ENCODE results near the gene MAP1B.
A peak's percentile ranks its signal among the peaks of the same experiment; 100 is the strongest.

Gene MAP1B

DNA sequence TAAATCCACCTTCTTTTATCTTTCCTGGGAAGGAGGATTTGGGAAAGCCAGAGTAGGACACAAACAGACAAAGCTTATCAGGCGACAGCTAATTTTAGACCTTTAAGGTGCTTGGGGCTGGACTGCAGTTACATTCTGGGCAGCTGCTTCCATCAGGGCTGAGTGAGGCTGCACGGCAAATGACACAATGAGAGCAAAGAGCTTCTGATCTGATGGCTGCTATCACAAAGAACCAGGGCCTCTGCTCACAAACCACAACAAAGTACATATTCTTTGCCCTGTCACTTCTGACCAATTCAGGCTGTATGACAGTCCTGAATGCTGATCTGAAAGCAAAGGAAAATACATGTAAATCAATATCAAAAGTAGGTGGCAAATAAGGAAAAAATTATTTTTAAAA is 119.7 kb downstream of the MAP1B start:
- no peak overlapping the region for H3K4me3 ChIP-seq (replicated peaks in 1 of 2; ENCODE audit: low read depth in 2 of 2, low read length in 2 of 2)
- no peak for DNase-seq (ENCODE audit: low read depth in 2 of 2)
- TF ChIP-seq, protein P1, sequence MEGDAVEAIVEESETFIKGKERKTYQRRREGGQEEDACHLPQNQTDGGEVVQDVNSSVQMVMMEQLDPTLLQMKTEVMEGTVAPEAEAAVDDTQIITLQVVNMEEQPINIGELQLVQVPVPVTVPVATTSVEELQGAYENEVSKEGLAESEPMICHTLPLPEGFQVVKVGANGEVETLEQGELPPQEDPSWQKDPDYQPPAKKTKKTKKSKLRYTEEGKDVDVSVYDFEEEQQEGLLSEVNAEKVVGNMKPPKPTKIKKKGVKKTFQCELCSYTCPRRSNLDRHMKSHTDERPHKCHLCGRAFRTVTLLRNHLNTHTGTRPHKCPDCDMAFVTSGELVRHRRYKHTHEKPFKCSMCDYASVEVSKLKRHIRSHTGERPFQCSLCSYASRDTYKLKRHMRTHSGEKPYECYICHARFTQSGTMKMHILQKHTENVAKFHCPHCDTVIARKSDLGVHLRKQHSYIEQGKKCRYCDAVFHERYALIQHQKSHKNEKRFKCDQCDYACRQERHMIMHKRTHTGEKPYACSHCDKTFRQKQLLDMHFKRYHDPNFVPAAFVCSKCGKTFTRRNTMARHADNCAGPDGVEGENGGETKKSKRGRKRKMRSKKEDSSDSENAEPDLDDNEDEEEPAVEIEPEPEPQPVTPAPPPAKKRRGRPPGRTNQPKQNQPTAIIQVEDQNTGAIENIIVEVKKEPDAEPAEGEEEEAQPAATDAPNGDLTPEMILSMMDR (IDR thresholded peaks at IDR 0.05; ENCODE audit: low read depth, low read length): no peak

DNA sequence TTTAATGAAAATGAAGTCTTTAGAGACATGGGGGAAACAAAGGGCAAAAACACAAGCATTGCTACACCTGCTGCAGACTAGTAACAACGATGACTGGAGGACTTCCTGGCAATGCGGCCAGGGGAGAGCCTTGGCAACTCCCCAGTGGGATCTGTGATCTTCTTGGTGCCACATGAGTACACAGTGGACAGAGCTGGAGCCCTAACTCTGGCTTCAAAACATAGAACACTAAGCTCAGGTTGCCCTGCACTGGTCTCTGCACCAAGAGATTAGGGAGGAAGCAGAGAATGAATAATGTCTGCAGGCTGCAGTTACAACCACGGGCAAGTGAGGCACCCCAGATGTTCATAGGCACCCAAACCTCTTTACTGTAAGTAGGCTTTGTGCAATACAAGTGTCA is 121.7 kb downstream of the MAP1B start:
- H3K4me3 ChIP-seq (replicated peaks in 1 of 2; ENCODE audit: low read depth in 2 of 2, low read length in 2 of 2): no peak overlapping the region
- no peak for DNase-seq (ENCODE audit: low read depth in 2 of 2)
- TF ChIP-seq, protein P1 (IDR thresholded peaks at IDR 0.05; ENCODE audit: low read depth, low read length): no peak

DNA sequence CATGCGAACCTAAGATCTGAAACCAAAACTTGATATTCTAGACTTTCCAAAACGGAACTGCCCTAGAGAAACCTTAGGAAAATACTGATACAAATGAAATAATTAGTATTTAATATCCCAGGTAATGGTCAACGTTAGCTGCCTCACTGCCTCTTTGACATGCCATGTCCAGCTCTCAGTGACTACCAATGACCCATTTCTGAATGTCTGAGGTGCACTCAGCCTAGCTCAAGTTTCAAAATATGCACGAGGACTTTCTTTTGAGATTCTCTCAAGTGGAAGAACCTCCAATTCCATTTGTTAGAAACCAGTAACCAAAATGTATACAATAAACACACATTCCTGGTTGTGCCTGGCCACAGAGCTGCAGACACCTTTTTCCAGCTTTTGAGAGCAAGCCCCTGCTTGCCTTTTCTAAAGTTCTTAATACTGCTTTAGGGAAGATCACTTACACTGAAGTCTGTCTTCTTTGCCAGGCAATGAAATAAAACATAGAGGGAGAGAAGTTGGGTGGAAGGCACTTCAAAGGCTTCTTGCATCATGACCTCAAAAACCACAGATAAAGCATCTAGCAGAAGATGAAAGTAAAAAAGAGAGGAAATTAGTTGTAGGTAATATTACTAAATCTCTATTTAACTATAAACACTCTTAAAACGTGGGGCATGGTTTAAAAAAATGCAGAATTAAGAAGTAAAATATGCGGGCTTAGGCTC is 124.9 kb downstream of the MAP1B start:
- TF ChIP-seq, protein P1 (IDR thresholded peaks at IDR 0.05; ENCODE audit: low read depth, low read length): no peak
- no peak overlapping the region for H3K4me3 ChIP-seq (replicated peaks in 1 of 2; ENCODE audit: low read depth in 2 of 2, low read length in 2 of 2)
- no peak for DNase-seq (ENCODE audit: low read depth in 2 of 2)

DNA sequence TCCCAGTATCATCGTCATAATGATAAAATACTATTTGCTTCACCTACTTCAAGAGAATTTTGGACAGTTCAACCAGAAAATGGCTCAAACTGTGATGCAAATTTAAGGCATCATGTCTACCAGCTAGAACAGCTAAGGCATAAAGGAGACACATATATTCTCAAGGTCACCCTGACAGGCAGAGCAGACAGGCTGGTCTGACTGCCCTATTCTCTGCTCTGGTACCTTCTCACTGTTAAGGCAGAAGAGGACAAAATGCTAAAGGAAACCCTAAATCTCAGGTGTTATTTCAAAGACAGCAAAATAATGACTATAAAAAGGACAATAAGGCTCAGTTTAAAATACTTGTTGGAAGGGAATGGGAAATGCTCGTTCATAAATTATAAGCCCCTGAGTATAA is 125.6 kb downstream of the MAP1B start:
- DNase-seq (ENCODE audit: low read depth in 2 of 2): no peak
- no peak overlapping the region for H3K4me3 ChIP-seq (replicated peaks in 1 of 2; ENCODE audit: low read depth in 2 of 2, low read length in 2 of 2)
- TF ChIP-seq, protein P1 (IDR thresholded peaks at IDR 0.05; ENCODE audit: low read depth, low read length): no peak

DNA sequence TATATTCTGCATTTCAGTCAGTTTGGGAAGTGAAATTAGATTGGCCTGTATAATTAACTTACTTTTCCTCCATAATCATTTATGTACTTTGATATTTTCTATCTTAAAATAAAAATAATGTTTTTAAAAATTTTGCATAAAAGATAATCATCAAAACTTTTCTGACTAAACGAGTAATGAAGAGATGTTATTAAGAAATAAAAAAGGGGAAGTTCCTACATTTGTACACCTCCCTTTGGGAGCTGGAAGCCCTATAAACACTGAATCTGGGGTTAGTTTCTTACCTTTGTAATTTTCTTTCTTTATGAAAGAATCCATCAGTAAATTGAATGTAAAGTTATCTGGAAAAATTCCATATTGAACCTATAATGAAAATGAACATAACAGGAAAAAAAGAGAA is 126.6 kb downstream of the MAP1B start:
- no peak overlapping the region for H3K4me3 ChIP-seq (replicated peaks in 1 of 2; ENCODE audit: low read depth in 2 of 2, low read length in 2 of 2)
- TF ChIP-seq, protein P1 (IDR thresholded peaks at IDR 0.05; ENCODE audit: low read depth, low read length): no peak
- DNase-seq (ENCODE audit: low read depth in 2 of 2): no peak

DNA sequence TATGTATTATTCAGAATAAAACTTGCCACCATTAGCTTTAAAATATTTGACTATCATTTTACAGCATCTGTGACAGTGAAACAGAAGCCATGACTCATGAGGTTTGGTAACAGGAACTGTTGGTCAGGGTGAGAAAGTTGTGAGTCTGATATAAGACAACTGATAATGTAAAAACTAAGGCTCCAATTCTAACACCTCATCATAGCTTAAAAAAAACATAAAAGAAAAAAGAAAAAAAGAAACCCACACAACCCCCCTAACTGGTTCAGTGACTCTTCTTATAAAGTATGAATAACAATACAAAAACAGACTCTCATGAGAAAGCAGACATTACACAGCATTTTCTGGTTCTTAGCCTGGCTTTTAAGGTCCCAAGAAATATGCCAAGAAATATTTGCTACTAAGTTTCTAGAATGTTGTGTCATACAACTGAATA is 127.0 kb downstream of the MAP1B start:
- TF ChIP-seq, protein P1 (IDR thresholded peaks at IDR 0.05; ENCODE audit: low read depth, low read length): no peak
- H3K4me3 ChIP-seq (replicated peaks in 1 of 2; ENCODE audit: low read depth in 2 of 2, low read length in 2 of 2): no peak overlapping the region
- peak; percentile 57 to 82 for DNase-seq (ENCODE audit: low read depth in 2 of 2)

DNA sequence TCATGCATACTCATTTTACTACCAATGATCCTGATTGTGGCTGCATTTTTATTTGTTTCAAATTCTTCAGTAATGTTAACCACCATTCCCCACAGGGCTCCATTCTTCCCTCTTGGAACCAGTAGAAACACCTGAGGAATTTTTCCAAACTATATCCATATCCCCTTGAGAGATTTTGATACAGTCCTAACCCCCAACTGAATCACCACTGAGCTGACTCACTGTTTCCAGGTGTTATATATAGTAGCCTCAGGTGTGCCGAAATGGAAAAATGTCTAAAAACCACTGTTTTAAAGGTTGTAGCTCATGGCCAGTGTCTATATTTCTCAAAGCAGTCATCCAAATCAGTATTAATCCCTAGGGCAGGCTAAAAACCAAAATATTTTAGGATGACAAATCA is 127.6 kb downstream of the MAP1B start:
- TF ChIP-seq, protein P1 (IDR thresholded peaks at IDR 0.05; ENCODE audit: low read depth, low read length): no peak
- no peak for DNase-seq (ENCODE audit: low read depth in 2 of 2)
- H3K4me3 ChIP-seq (replicated peaks in 1 of 2; ENCODE audit: low read depth in 2 of 2, low read length in 2 of 2): no peak overlapping the region

All from cardiac fibroblast (primary cell).